NCI-H345 treated with DMSO at 0.1 percent for 48 hours (cell line): ENCODE data around the gene MDN1.
"Not testable (repeated sequence)": the region's sequence is repeated elsewhere in the genome, so short reads cannot be mapped to it uniquely, and the experiment has no call there.

ENCODE experiments used
- DNase-seq: peaks from one replicate; lab custom pipeline; 2025; ENCODE audit not compliant: unreplicated experiment; lab: John Stamatoyannopoulos, UW

MDN1 gene

DNA sequence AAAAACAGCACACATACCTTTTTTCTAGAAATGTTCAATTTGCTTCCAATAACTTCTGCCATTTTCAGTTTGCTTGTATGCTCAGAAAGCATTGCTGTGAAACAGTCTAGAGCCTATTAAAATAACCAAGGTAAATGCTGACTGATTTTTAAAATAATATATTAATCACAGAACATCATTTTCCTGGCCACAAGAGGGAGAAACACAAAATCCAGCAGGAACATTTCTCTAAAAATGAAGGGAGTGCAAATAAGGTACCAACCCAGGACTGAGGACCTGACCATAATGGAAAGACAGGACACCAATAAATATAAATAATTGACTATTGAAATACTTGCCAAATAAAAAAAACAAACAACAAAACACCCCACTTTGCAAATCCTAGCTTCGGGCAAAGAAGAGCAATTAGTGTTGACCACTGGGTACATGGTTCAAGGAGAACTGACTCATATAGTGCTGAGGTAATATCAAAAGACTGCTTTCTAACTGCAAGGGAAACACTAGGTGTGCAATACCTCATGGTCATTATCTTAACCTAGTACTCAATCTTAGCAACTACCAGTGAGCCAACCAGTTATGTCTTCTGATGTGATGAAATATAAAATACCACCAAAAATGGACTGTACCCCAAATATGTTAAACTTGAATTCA is 42.9 kb downstream of the MDN1 start:
- no peak for DNase-seq

DNA sequence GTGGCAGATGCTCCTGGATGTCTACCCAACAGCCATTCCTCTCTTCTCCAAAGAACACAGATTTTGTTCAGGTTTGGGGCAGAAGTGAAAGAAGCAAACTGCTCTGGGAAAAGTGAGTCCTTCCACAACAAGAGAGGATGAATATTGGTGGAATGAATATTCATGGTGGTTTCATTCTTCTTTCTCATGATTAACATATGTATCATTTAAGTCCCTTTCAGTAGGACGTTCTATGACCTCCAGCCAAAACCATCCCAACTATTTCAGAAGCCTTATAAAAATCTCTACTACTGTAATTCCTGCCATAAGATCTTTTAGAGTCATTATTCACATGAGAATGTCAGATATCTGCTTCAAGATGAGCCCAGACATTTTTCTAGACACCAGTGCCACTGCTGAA is 44.4 kb downstream of the MDN1 start:
- no peak for DNase-seq

- no peak for DNase-seq
These were observed 50.0 kb downstream of the MDN1 start for GRCh38 chr6:89769572-89769971.

DNA sequence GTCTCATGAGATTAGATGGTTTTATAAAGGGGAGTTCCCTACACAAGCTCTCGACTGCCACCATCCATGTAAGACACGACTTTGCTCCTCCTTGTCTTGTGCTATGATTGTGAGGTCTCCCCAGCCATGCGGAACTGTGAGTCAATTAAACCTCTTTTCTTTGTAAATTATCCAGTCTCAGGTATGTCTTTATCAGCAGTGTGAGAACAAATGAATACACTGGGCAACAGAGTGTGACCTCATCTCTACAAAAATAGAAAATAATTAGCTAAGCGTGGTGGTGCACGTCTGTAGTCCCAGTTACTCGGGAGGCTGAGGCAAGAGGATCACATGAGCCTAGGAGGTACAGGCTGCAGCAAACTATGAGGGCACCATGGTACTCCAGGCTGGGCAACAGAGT is 51.3 kb downstream of the MDN1 start:
- no peak for DNase-seq

GRCh38 chr6:89763550-89763949 is 56.0 kb downstream of the MDN1 start:
- DNase-seq, result no peak

GRCh38 chr6:89758830-89759229 is 60.8 kb downstream of the MDN1 start:
- no peak for DNase-seq

DNA sequence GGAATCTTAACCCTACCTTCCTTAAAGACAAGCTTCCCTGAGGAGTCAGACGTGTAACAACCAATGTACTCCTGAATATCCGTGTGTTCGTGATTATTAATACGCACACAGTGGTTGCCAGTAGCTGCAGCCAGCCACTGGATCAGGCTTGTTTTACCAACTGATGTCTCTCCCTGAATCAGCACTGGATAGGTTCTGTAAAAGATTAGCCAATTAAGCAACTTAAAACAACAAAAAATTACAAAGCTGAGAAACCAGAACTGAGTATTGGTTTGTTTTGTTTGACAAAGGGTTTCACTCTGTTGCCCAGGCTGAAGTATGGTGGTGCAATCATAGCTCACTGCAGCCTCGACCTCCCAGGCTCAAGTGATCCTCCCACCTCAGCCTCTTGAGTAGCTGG is 69.3 kb downstream of the MDN1 start:
- no peak for DNase-seq

DNA sequence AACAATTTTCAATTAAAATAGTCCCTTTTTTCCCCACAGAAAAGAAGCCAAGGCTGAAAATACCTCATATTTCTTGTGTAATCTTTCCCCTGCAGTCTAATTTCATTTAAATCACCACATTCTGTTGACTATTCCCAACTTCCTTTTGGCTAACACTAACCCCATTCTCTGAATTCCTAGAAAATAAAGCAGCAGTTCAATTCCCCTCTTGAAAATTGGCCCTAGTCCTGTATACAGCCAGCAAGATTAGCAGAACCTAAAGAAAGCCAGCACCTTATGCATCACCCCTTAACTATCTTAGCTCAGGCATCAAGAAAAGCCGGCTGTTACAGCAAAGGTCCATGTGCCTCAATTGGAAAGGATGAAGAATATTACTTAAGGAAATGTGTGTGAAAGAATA is 69.7 kb downstream of the MDN1 start:
- no peak for DNase-seq

- no peak for DNase-seq
These were observed 73.9 kb downstream of the MDN1 start for GRCh38 chr6:89745716-89746115.

DNA sequence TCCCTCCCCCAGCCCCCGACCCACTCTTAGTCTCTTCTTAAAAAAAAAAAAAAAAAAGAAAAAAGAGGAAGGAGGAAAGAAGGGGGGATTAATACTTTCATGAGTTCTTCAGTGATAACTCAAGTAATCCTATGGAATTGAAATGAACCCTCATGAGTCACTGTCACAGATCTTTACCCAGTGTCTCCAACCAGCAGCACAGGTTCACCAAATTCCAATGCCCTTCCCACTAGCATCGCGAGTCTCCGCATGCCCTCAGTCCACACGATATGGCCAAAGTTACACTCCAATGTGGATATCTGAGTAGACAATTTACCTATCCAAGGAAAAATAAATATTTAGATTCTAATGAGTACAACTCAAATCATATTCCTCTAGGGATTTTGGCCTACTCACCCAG is 74.5 kb downstream of the MDN1 start:
- DNase-seq, result no peak

DNA sequence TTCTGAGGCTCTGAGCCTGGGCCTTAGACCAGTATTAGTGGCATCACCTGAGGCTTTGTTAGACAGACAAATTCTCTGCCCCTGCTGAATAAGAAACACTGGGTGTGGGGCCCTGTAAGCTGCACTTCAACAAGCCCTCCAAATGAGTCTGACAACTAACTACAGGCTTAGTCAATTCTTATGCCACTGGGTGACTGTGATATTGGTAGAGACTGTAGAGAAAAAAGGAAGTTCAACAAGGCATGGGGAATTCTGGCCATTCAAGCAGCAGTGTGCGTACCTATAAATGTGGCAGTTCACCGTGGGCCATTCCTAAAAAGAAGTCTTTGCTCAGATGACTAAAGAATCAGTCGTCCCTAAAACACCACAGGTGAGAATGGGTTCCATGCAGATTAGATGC is 82.7 kb downstream of the MDN1 start:
- DNase-seq, result no peak

DNA sequence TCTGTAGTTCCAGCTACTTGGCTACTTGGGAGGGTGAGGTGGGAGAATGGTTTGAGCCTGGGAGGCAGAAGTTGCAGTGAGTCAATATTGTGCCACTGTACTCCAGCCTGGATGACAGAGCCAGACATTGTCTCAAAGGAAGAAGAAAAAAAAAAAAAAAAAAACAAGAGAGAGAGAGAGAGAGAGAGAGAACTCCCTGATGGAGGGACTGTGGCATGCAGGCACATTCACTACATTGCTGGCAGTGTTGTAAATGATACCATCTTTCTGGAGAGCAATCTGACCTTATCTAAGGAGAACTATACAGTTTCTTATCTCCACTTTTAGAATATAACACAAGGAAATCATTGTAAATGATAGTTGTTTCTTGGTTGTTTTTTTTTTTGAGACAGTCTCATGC is 85.1 kb downstream of the MDN1 start:
- no peak for DNase-seq

GRCh38 chr6:89731924-89732567 is 87.5 kb downstream of the MDN1 start:
- no peak for DNase-seq

GRCh38 chr6:89731262-89731661 is 88.3 kb downstream of the MDN1 start:
- DNase-seq, result not testable (repeated sequence)

DNA sequence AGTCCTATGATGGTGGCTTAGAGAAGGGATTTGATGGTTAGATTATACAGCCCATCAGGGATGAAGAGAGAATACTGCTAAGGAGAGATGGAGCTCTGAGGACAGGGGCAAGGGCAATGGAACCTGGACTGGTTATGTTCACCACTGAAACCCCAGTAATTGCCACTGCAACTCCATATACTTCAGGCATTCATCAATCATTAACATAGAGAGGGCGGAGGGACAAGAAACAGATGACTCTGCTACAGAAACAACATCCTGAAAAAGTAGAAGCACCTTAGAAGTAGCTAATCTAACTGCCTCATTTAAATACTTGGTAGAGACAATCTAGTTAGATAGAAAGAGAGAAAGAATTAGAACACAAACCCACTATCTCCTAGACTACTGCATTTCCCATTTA is 89.8 kb downstream of the MDN1 start:
- DNase-seq, result no peak

GRCh38 chr6:89727501-89727900 is 92.1 kb downstream of the MDN1 start:
- no peak for DNase-seq

GRCh38 chr6:89724981-89725380 is 94.6 kb downstream of the MDN1 start:
- DNase-seq, result no peak

GRCh38 chr6:89723046-89723445 is 96.5 kb downstream of the MDN1 start:
- DNase-seq, result no peak

DNA sequence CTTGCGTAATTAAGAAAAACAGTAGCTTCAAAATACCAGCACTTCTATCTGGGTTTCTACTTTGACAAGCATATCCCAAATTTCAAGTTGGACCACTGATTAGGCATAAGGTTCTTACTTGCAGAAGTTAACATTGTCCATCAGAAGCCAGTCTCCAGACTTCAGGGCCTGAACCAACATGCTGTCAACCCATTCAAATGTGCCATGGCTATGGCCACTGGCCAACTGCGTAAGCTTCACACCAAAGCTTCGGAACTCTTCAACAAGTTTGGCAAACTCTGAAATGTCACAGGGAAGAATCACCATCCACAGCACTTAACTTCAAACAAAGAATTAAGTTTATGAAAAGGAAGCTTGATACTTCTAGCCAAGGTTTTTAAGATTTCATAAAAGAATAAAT is 103.1 kb downstream of the MDN1 start:
- DNase-seq, result no peak

DNA sequence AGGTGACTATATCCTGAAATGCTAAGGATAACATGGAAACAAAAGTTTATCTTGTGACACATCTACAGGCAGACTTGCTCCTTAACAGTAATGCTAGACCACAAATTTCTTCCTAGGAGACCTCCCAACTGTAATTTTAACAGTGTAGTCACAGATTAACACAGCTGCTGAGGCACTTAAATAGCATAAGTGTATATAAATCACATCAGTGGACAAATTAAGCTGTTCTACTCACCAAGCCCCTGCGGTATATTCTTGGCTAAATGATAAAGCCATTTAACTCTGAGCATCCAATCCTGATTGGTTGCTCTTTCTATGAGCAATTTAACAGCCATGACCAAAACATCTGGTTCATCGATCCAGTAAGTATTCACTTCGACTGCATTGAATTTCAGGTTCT is 107.8 kb downstream of the MDN1 start:
- no peak for DNase-seq

DNA sequence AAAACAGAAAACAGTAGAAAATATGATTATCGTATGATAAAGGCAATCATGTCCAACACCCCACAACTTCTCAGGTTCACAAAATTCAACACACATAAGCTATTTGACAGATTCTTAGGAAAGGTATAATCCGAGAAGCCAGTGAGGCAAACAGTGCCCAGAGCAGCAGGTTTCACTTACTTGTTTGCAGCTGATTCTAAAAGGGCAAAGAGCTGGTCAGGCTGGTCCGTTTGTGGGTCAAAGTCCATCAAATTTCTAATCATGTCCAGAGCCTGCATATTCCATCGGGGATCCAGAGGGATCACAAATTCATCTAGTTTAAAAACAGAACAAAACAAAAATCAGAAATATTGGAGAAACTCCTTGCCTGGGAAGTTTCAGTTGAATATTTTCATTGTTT is 111.3 kb downstream of the MDN1 start:
- no peak for DNase-seq

DNA sequence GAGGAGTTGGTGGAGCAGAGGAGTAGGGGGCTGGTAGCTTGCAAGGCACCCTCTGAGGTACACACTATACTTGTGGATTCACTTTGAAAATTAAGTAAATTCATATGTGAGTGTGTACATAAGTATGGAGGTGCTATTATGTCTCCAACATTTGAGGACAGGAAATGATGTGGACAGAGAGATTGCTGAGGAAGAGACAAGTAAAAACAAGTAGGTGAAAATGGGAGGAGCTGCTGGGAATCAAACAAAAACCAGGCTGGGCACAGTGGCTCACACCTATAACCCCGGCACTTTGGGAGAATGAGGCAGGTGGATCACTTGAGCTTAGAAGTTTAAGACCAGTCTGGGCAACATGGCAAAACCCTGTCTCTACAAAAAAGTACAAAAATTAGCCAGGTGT is 111.8 kb downstream of the MDN1 start:
- DNase-seq, result no peak

GRCh38 chr6:89706121-89706520 is 113.5 kb downstream of the MDN1 start:
- no peak for DNase-seq
